Esophagus muscularis mucosa (tissue), 4 donors: ENCODE measurements around the gene DIPK1A. TPM values are rescaled to one million over a fixed set of nuclear protein-coding genes. Genes with fewer than 3 reads are reported as not detected.

Source experiments
- DNase-seq: peaks from one replicate; pipeline ENCODE4 v3.0.0-alpha.2; 2017; ENCODE audit errors: extremely low spot score
- H3K27ac ChIP-seq, 4 donors: fragments of 200-600 bp; sonication (generic); replicated peaks in 1 of 4; 1 replicate in 3 of 4; 2 replicates in 1 of 4; pipeline ENCODE4 v1.5.1; 2016 to 2019; ENCODE audit warnings: mild to moderate bottlenecking in 1 of 4
- H3K27me3 ChIP-seq, 4 donors: fragments of 200-600 bp; sonication (generic); one replicate each; pipeline versions ENCODE4 v1.5.1 to v1.6.0; 2016 to 2019
- H3K36me3 ChIP-seq, 4 donors: fragments of 200-600 bp; sonication (generic); one replicate each; pipeline ENCODE4 v1.5.1; 2016 to 2019
- H3K4me1 ChIP-seq, 4 donors: fragments of 200-600 bp; sonication (generic); one replicate each; pipeline ENCODE4 v1.5.1; 2016 to 2019
- H3K4me3 ChIP-seq, 4 donors: fragments of 200-600 bp; sonication (generic); 1 replicate in 2 of 4; 2 replicates in 2 of 4; pipeline ENCODE4 v1.5.1; 2016 to 2019; ENCODE audit warnings: mild to moderate bottlenecking in 4 of 4, moderate library complexity in 1 of 4
- H3K9me3 ChIP-seq, 4 donors: fragments of 200-600 bp; sonication (generic); 1 replicate in 3 of 4; 2 replicates in 1 of 4; pipeline ENCODE4 v1.5.1; 2016 to 2019
- CTCF ChIP-seq, 3 experiments: fragments of 200-600 bp in 2 of 3; fragments of 450-650 bp in 1 of 3; sonication (generic) in 2 of 3; IDR thresholded peaks; one replicate each; pipeline ENCODE4 v1.5.1; 2017 to 2019; ENCODE audit warnings: antibody characterized with exemption in 3 of 3, mild to moderate bottlenecking in 2 of 3, moderate library complexity in 1 of 3
- EP300 ChIP-seq: sonication (generic); formaldehyde crosslinking; IDR thresholded peaks from one replicate; pipeline ENCODE4 v1.6.1; 2017; ENCODE audit warnings: antibody characterized with exemption
- POLR2A ChIP-seq: fragments of 450-650 bp; IDR thresholded peaks from one replicate; pipeline ENCODE4 v1.6.1; 2017; ENCODE audit warnings: antibody characterized with exemption, moderate library complexity, mild to moderate bottlenecking, low read depth
- POLR2AphosphoS5 ChIP-seq, 2 donors: sonication (generic); formaldehyde crosslinking; IDR thresholded peaks; one replicate each; pipeline ENCODE4 v1.6.1; 2017; ENCODE audit warnings: antibody characterized with exemption in 2 of 2
- WGBS: methylation state at CpG from one replicate; pipeline ENCODE4 v1.1.5; 2018; 5-methylcytosine and 5-hydroxymethylcytosine counted together
- intact Hi-C: fragments of 100-400 bp; cut with DNase I; formaldehyde crosslinking; loops from one replicate; pipeline ENCODE4 v1.15.1; 2023
- total RNA-seq, 4 donors: library from RNA; depleted of rRNA; stranded (reverse); fragments of >200 nt; gene quantifications; one replicate each; pipeline versions ENCODE4 v1.1.0 to v1.2.1, GENCODE V29; 2016

The DIPK1A gene
- total RNA-seq, 4 donors from 2014 or later, result 21.5 to 35.3 (median 32.7) TPM

DNA sequence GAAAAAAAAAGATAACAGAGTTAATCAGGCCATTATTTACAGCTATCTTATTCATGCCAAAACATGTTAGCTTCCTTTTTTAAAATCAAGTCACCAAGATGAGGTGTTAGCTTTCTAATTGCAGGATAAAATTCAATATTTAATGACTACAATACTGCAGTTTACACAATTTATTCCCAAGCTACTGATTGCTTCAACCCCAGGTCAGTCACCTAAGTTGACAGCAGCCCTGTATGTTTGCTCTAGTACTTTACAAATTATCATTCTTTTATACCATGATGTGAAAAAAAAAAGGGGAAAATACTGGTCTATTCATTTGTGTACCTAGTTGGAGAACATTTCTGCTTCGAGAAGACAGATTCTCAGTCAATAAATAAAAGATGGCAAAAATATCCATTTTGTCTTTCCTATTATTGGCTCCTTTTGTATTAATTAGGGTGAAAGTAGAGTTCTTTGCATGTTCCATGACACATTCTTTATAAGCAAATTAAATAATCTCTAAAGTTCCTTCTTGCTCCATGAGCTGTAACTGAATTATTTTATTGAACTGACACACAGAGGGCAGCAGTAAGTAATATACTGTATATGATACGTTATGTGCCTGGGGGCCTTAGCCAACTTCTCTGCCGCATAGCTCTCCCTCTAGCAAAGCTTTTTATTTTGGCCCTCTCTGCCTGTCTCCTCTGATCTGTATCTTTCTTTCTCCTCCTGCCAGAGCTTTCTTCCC is 48.0 kb downstream of the DIPK1A start:
- H3K36me3 ChIP-seq, result no peaks in the 10 kb centered on the region
- H3K9me3 ChIP-seq, result no peaks in the 10 kb centered on the region
- H3K27me3 ChIP-seq, result no peaks in the 10 kb centered on the region
- TF ChIP-seq POLR2A (no peak), EP300 (no peak), CTCF (IDR thresholded peaks at IDR 0.05) (no peak), POLR2AphosphoS5 (IDR thresholded peaks at IDR 0.05) (no peak)
- intact Hi-C loops, result no loop called here
- 86% methylated on average over 3 of the region's 3 CpGs for WGBS
- no peak overlapping the region for H3K4me3 ChIP-seq
- no peak overlapping the region for H3K27ac ChIP-seq
- H3K4me1 ChIP-seq, result peaks cover 0 to 38% (median 10%) of the 10 kb centered on the region in 4 donors
- no peak for DNase-seq

- TF ChIP-seq POLR2AphosphoS5 (IDR thresholded peaks at IDR 0.05) (no peak), POLR2A (no peak), CTCF (IDR thresholded peaks at IDR 0.05) (no peak), EP300 (no peak)
- Histone ChIP-seq H3K9me3 (no peaks in the 10 kb centered on the region), H3K27ac (no peak overlapping the region), H3K4me3 (no peak overlapping the region), H3K27me3 (no peaks in the 10 kb centered on the region), H3K4me1 (peaks cover 0 to 28% (median 13%) of the 10 kb centered on the region in 4 donors), H3K36me3 (no peaks in the 10 kb centered on the region)
- DNase-seq, result no peak
- 78% methylated on average over 4 of the region's 4 CpGs for WGBS
- intact Hi-C loops, result no loop called here
Measured at GRCh38 chr1:92910081-92910480, 51.2 kb downstream of the DIPK1A start.

DNA sequence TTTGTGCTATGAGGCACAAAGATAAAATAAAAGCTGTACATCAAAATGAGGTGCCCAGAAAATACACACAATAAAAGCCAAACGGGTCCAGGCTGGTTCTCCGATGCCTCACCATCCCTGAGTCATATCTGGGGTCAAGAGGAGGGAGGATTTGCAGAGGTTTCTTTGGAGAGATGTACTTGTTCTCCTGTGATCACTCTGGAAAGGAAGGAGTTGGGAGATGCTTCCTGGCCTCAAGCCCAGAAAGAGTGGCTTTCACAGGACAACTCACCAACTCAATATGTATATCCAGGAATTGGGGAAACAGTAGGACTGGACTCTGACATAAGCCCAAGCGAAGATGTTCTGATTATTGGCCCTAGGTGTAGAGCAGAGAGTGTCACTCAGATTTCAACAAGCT is 51.9 kb downstream of the DIPK1A start:
- no peak overlapping the region for H3K27ac ChIP-seq
- DNase-seq, result no peak
- WGBS, result 74% methylated on average over 3 of the region's 3 CpGs

DNA sequence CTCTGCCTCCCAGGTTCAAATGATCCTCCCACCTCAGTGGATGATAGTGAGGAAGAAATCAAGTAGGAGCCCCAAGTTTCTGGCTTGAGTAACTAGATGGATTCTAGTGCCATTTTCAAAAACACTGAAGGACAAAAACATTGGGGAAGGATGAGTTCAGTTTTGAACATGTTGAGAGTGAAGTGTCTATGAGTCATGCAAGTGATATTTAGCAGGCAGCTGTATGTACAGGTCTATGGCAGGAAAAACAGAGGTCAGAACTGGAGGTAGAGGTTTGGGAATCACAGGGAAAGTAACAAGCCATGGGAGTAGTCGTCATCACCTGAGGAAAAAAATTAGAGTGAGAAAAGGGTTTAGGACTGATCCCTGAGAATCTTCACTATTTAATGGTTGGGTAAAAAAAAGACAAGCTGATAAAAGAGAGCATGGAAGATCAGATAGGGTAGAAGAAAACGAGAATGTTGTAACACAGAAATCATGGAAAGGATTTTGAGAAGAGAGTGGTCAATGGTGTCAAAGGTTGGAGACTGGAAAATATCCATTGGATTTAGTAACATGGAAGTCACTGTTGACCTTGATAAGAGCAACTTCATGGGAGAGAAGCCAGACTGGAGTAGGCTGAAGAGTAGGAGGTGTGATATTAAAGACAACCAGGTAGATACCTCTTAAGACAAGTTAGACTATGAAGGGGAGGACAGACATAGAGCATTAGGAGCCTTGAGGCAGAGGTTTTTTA is 53.1 kb downstream of the DIPK1A start:
- 72% methylated on average over 2 of the region's 2 CpGs for WGBS
- Histone ChIP-seq H3K27me3 (no peaks in the 10 kb centered on the region), H3K4me3 (no peak overlapping the region), H3K4me1 (peaks cover 0 to 28% (median 13%) of the 10 kb centered on the region in 4 donors), H3K27ac (no peak overlapping the region), H3K36me3 (no peaks in the 10 kb centered on the region), H3K9me3 (no peaks in the 10 kb centered on the region)
- TF ChIP-seq CTCF (IDR thresholded peaks at IDR 0.05) (no peak), POLR2AphosphoS5 (IDR thresholded peaks at IDR 0.05) (no peak), POLR2A (no peak), EP300 (no peak)
- no peak for DNase-seq
- intact Hi-C loops, result no loop called here

More for the DNA sequence above, 51.9 kb downstream of the DIPK1A start:
- Histone ChIP-seq H3K27me3 (no peaks in the 10 kb centered on the region), H3K4me3 (no peak overlapping the region), H3K36me3 (no peaks in the 10 kb centered on the region), H3K4me1 (peaks cover 0 to 28% (median 13%) of the 10 kb centered on the region in 4 donors), H3K9me3 (no peaks in the 10 kb centered on the region)
- TF ChIP-seq EP300, result no peak
- no peak for TF ChIP-seq POLR2A
- no peak for TF ChIP-seq CTCF (IDR thresholded peaks at IDR 0.05)
- TF ChIP-seq POLR2AphosphoS5 (IDR thresholded peaks at IDR 0.05), result no peak
- intact Hi-C loops, result no loop called here
